ENCODE results near the gene IGHMBP2.

DNA sequence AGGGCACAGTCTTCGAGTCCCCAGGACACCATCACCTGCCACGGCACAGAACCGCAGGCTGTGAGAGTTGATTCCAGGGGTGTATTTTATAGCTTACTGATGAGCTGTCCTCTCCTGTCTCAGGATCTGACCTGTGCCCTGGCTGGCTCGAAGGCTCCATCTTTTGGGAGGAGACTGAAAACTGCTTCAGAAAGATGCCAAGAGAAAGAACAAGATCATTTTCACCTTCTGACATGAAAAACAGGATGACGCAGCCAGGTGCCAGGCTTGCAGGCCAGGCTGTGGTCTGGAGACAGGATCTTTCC is 74.9 kb downstream of the IGHMBP2 start:
- TF ChIP-seq, protein P1, sequence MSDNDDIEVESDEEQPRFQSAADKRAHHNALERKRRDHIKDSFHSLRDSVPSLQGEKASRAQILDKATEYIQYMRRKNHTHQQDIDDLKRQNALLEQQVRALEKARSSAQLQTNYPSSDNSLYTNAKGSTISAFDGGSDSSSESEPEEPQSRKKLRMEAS (IDR thresholded peaks at IDR 0.05): no peak
- no peak for TF ChIP-seq CEBPB (IDR thresholded peaks at IDR 0.05)
- TF ChIP-seq, protein P2, sequence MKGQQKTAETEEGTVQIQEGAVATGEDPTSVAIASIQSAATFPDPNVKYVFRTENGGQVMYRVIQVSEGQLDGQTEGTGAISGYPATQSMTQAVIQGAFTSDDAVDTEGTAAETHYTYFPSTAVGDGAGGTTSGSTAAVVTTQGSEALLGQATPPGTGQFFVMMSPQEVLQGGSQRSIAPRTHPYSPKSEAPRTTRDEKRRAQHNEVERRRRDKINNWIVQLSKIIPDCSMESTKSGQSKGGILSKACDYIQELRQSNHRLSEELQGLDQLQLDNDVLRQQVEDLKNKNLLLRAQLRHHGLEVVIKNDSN (IDR thresholded peaks at IDR 0.05): no peak
- TF ChIP-seq, protein P3, sequence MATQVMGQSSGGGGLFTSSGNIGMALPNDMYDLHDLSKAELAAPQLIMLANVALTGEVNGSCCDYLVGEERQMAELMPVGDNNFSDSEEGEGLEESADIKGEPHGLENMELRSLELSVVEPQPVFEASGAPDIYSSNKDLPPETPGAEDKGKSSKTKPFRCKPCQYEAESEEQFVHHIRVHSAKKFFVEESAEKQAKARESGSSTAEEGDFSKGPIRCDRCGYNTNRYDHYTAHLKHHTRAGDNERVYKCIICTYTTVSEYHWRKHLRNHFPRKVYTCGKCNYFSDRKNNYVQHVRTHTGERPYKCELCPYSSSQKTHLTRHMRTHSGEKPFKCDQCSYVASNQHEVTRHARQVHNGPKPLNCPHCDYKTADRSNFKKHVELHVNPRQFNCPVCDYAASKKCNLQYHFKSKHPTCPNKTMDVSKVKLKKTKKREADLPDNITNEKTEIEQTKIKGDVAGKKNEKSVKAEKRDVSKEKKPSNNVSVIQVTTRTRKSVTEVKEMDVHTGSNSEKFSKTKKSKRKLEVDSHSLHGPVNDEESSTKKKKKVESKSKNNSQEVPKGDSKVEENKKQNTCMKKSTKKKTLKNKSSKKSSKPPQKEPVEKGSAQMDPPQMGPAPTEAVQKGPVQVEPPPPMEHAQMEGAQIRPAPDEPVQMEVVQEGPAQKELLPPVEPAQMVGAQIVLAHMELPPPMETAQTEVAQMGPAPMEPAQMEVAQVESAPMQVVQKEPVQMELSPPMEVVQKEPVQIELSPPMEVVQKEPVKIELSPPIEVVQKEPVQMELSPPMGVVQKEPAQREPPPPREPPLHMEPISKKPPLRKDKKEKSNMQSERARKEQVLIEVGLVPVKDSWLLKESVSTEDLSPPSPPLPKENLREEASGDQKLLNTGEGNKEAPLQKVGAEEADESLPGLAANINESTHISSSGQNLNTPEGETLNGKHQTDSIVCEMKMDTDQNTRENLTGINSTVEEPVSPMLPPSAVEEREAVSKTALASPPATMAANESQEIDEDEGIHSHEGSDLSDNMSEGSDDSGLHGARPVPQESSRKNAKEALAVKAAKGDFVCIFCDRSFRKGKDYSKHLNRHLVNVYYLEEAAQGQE (IDR thresholded peaks at IDR 0.05; ENCODE audit: low read depth): no peak
- TF ChIP-seq TEAD4 (IDR thresholded peaks at IDR 0.05): no peak
- no peak for TF ChIP-seq TAF1 (IDR thresholded peaks at IDR 0.05; ENCODE audit: low read depth)
- no peak for TF ChIP-seq EGR1 (IDR thresholded peaks at IDR 0.05)
- TF ChIP-seq EP300 (IDR thresholded peaks at IDR 0.05; ENCODE audit: borderline replicate concordance): no peak

All from Ishikawa (cell line).